Esophagus muscularis mucosa (tissue), 4 donors: ENCODE data around the gene KIF3A.

Source experiments
- EP300 ChIP-seq: sonication (generic); formaldehyde crosslinking; IDR thresholded peaks from one replicate; pipeline ENCODE4 v1.6.1; 2017; ENCODE audit warnings: antibody characterized with exemption
- POLR2A ChIP-seq: fragments of 450-650 bp; IDR thresholded peaks from one replicate; pipeline ENCODE4 v1.6.1; 2017; ENCODE audit warnings: antibody characterized with exemption, moderate library complexity, mild to moderate bottlenecking, low read depth
- POLR2AphosphoS5 ChIP-seq, 2 donors: sonication (generic); formaldehyde crosslinking; IDR thresholded peaks; one replicate each; pipeline ENCODE4 v1.6.1; 2017; ENCODE audit warnings: antibody characterized with exemption in 2 of 2
- TF ChIP-seq, protein P1 (sequence below), 3 experiments: fragments of 200-600 bp in 2 of 3; fragments of 450-650 bp in 1 of 3; sonication (generic) in 2 of 3; IDR thresholded peaks; one replicate each; pipeline ENCODE4 v1.5.1; 2017 to 2019; ENCODE audit warnings: antibody characterized with exemption in 3 of 3, mild to moderate bottlenecking in 2 of 3, moderate library complexity in 1 of 3

DNA sequence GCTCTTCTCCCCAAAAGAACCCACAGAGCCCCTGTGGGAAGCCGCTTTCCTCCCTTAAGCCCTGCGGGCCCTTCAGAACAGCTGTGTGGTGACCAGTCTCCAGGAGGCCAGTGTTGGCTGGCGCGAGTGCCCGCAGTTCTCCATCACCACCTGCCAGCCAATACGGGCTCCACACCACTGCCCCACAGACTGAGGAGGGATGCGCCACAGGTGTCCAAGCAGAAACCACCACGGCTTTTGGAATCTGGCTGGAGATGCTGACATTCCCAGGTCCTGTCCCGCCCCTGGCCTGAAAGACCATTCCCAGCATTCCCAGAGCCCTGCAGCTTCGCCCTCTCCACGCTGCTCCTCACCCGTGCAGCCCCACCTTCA is 22.7 kb upstream of the KIF3A start:
- TF ChIP-seq, protein P1, sequence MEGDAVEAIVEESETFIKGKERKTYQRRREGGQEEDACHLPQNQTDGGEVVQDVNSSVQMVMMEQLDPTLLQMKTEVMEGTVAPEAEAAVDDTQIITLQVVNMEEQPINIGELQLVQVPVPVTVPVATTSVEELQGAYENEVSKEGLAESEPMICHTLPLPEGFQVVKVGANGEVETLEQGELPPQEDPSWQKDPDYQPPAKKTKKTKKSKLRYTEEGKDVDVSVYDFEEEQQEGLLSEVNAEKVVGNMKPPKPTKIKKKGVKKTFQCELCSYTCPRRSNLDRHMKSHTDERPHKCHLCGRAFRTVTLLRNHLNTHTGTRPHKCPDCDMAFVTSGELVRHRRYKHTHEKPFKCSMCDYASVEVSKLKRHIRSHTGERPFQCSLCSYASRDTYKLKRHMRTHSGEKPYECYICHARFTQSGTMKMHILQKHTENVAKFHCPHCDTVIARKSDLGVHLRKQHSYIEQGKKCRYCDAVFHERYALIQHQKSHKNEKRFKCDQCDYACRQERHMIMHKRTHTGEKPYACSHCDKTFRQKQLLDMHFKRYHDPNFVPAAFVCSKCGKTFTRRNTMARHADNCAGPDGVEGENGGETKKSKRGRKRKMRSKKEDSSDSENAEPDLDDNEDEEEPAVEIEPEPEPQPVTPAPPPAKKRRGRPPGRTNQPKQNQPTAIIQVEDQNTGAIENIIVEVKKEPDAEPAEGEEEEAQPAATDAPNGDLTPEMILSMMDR (IDR thresholded peaks at IDR 0.05) = no peak
- TF ChIP-seq POLR2AphosphoS5 (IDR thresholded peaks at IDR 0.05) (no peak), POLR2A (no peak), EP300 (no peak)
